AG04450 (cell line): ENCODE data around the gene BAZ1B. TPM values are rescaled to one million over a fixed set of nuclear protein-coding genes. Genes with fewer than 3 reads are reported as not detected.
"Not testable (repeated sequence)": the region's sequence is repeated elsewhere in the genome, so short reads cannot be mapped to it uniquely, and the experiment has no call there.

Source experiments
- CTCF ChIA-PET: fragments of 300-600, 350-600 bp; formaldehyde crosslinking; extraction: SDS; loops from one replicate; lab custom pipeline; 2022; ENCODE audit warnings: antibody characterized with exemption, inconsistent platforms; lab: Charles Lee
- POLR2A ChIA-PET: fragments of 350-600 bp; formaldehyde crosslinking; extraction: SDS; loops from one replicate; lab custom pipeline; 2021; ENCODE audit warnings: antibody characterized with exemption, inconsistent platforms; lab: Yijun Ruan, JAX
- DNase-seq: peaks from one replicate; pipeline ENCODE4 v3.0.0-alpha.2; 2011; ENCODE audit warnings: low read depth, low spot score
- H3K27ac ChIP-seq: one replicate; pipeline ENCODE4 v1.5.1; 2012; ENCODE audit warnings: low read depth, low read length, control low read depth
- H3K27me3 ChIP-seq: one replicate; pipeline ENCODE4 v1.6.0; 2012; ENCODE audit warnings: low read length; ENCODE audit not compliant: control insufficient read depth, insufficient read depth
- H3K4me3 ChIP-seq: 2 replicates; pipeline ENCODE4 v1.5.1; 2011; ENCODE audit warnings: mild to moderate bottlenecking, low read depth, low read length, control low read depth
- H3K9me3 ChIP-seq: 2 replicates; pipeline ENCODE4 v1.5.1; 2012; ENCODE audit warnings: low read length; ENCODE audit not compliant: control insufficient read depth, insufficient read depth
- CTCF ChIP-seq: IDR thresholded peaks from 2 replicates; pipeline ENCODE4 v1.5.1; 2011; ENCODE audit warnings: low read depth, low read length, control low read depth, inconsistent platforms
- polyA plus RNA-seq: library from polyadenylated mRNA; depleted of rRNA; stranded (reverse); fragments of >200 nt; gene quantifications from 2 replicates; pipeline ENCODE4 v1.2.3, GENCODE V29; 2011

Gene BAZ1B
- polyA plus RNA-seq, 1 experiment = 29.0 TPM

- ChIA-PET POLR2A (no interaction called here), CTCF (no interaction called here)
- Histone ChIP-seq H3K9me3 (no peaks in the 10 kb centered on the region; the same call in 1 of the 2 replicates), H3K27ac (no peak overlapping the region), H3K27me3 (no peaks in the 10 kb centered on the region), H3K4me3 (no peak overlapping the region)
- DNase-seq = no peak
- TF ChIP-seq CTCF = no peak
Measured at GRCh38 chr7:73549176-73549575, 27.1 kb upstream of the BAZ1B start.

- POLR2A ChIA-PET = no interaction called here
Measured at GRCh38 chr7:73547841-73548240, 25.7 kb upstream of the BAZ1B start.

DNA sequence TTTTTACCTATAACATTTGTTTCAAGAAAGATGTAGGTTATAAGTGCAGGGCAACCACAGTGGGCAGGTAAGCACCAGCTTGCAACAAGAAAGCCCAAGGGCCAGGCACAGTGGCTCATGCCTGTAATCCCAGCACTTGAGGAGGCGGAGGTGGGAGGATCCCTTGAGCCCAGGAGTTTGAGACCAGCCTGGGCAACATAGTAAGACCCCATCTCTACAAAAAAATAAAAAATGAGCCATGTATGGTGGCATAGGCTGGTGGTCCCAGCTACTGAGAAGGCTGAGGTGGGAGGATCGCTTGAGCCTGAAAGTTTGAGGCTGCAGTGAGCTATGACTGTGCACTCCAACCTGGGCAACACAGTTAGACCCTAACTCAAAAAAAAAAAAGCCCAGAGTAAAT, 22.6 kb upstream of the BAZ1B start:
- Histone ChIP-seq H3K4me3 (no peak overlapping the region), H3K9me3 (no peaks in the 10 kb centered on the region; the same call in 1 of the 2 replicates)
- CTCF ChIA-PET = no interaction called here

More at GRCh38 chr7:73547841-73548240, 25.7 kb upstream of the BAZ1B start:
- no peaks in the 10 kb centered on the region for H3K27me3 ChIP-seq
- no peak for TF ChIP-seq CTCF
- H3K4me3 ChIP-seq = no peak overlapping the region
- DNase-seq = no peak
- H3K9me3 ChIP-seq = no peaks in the 10 kb centered on the region; the same call in 1 of the 2 replicates
- CTCF ChIA-PET = no interaction called here
- H3K27ac ChIP-seq = no peak overlapping the region

GRCh38 chr7:73541722-73542121, 19.6 kb upstream of the BAZ1B start:
- no peaks in the 10 kb centered on the region for H3K27me3 ChIP-seq
- H3K27ac ChIP-seq = no peak overlapping the region
- CTCF ChIA-PET = no interaction called here
- DNase-seq = no peak
- POLR2A ChIA-PET = no interaction called here
- H3K4me3 ChIP-seq = no peak overlapping the region
- no peak for TF ChIP-seq CTCF
- no peaks in the 10 kb centered on the region; the same call in 1 of the 2 replicates for H3K9me3 ChIP-seq

More for the DNA sequence above, 22.6 kb upstream of the BAZ1B start:
- Histone ChIP-seq H3K27me3 (no peaks in the 10 kb centered on the region), H3K27ac (no peak overlapping the region)
- DNase-seq = no peak
- POLR2A ChIA-PET = interaction anchor here (0.6 kb wide), 1 partner anchor 9 kb away, joined by 3 read pairs; no protein-coding TSS in a partner anchor
- no peak for TF ChIP-seq CTCF

GRCh38 chr7:73539709-73540108, 17.6 kb upstream of the BAZ1B start:
- POLR2A ChIA-PET = no interaction called here

DNA sequence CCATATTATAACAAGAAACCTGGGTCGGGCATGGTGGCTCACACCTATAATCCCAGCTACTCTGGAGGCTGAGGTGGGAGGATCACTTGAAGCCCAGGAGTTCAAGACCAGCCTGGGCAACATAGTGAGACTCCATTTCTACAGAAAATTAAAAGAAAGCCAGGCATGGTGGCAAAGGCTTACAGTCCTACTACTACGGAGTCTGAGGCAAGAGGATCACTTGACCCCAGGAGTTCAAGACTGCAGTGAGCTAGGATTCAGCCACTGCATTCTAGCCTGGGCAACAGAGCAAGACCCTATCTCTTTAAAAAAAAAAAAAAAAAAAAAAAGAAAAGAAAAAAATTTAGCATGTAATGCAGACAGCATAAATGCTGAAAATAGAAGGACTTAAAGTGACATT, 16.4 kb upstream of the BAZ1B start:
- H3K9me3 ChIP-seq, H3K27ac ChIP-seq, H3K4me3 ChIP-seq, CTCF ChIA-PET, POLR2A ChIA-PET, DNase-seq, H3K27me3 ChIP-seq: not testable (repeated sequence)

More at GRCh38 chr7:73539709-73540108, 17.6 kb upstream of the BAZ1B start:
- Histone ChIP-seq H3K4me3 (no peak overlapping the region), H3K27me3 (no peaks in the 10 kb centered on the region), H3K27ac (no peak overlapping the region), H3K9me3 (no peaks in the 10 kb centered on the region)
- CTCF ChIA-PET = no interaction called here
- TF ChIP-seq CTCF = no peak
- no peak for DNase-seq
